ENCODE measurements around the gene CCDC88A.
"Not testable (repeated sequence)": the region's sequence is repeated elsewhere in the genome, so short reads cannot be mapped to it uniquely, and the experiment has no call there.

Gene CCDC88A

DNA sequence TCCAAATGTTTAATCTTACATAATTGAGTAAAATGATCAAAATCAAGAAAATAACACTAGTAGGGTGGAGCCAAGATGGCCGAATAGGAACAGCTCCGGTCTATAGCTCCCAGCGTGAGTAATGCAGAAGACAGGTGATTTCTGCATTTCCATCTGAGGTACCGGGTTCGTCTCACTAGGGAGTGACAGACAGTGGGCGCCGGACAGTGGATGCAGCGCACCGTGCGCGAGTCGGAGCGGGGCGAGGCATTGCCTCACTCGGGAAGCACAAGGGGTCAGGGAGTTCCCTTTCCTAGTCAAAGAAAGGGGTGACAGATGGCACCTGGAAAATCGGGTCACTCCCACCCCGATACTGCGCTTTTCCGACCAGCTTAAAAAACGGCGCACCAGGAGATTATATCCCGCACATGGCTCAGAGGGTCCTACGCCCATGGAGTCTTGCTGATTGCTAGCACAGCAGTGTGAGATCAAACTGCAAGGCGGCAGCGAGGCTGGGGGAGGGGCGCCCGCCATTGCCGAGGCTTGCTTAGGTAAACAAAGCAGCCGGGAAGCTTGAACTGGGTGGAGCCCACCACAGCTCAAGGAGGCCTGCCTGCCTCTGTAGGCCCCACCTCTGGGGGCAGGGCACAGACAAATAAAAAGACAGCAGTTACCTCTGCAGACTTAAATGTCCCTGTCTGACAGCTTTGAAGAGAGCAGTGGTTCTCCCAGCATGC, 22.5 kb upstream of the CCDC88A start:
- not testable (repeated sequence) for H3K4me3 ChIP-seq (ENCODE audit: low read length in 2 of 2); H3K9ac ChIP-seq (ENCODE audit: low read depth in 1 of 2, low read length in 2 of 2); H3K9me3 ChIP-seq (ENCODE audit: control insufficient read depth in 2 of 2, low read length in 2 of 2); H3K4me1 ChIP-seq (ENCODE audit: control insufficient read depth in 2 of 2, insufficient read depth in 2 of 2, low read length in 2 of 2); H3K36me3 ChIP-seq (ENCODE audit: control insufficient read depth in 2 of 2, insufficient read depth in 2 of 2, low read length in 2 of 2); H3K27ac ChIP-seq (ENCODE audit: low read depth in 2 of 2, low read length in 2 of 2); H3K27me3 ChIP-seq (ENCODE audit: control insufficient read depth in 2 of 2, insufficient read depth in 2 of 2, low read length in 2 of 2)

DNA sequence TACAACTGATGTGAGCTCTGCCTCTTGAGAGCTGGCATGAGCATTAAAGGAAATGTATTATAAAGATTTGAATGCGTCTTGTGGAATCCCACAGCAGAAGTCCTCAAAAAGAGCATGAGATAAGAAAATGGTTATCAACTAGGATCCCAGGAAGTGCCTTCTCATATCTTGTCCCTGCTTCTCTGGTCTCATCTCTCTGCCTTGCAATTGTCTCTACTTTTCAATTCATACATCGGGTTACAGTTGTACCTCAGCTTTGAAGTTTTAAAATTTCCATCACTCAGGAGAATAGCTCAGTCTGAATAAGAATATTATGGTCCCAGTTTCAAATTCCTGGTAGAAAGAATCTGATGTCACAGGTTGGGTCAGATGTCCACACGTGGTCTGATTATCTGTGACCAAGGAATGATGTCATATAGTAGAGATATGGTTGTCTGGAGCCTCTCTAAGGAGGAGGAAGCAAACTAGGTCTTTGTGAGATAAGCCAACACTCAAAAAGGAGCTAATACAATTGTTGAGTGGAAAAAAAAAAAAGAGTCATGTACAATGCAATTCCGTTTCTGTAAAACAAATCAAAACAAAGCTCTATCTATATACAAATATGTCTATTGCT, 21.7 kb upstream of the CCDC88A start:
- Histone ChIP-seq H3K4me1 (ENCODE audit: control insufficient read depth in 2 of 2, insufficient read depth in 2 of 2, low read length in 2 of 2) (no peaks in the 10 kb centered on the region), H3K36me3 (ENCODE audit: control insufficient read depth in 2 of 2, insufficient read depth in 2 of 2, low read length in 2 of 2) (no peaks in the 10 kb centered on the region), H3K9me3 (ENCODE audit: control insufficient read depth in 2 of 2, low read length in 2 of 2) (no peaks in the 10 kb centered on the region), H3K27ac (ENCODE audit: low read depth in 2 of 2, low read length in 2 of 2) (no peak overlapping the region), H3K27me3 (ENCODE audit: control insufficient read depth in 2 of 2, insufficient read depth in 2 of 2, low read length in 2 of 2) (no peaks in the 10 kb centered on the region), H3K9ac (ENCODE audit: low read depth in 1 of 2, low read length in 2 of 2) (no peak overlapping the region), H3K4me3 (ENCODE audit: low read length in 2 of 2) (no peak overlapping the region)

DNA sequence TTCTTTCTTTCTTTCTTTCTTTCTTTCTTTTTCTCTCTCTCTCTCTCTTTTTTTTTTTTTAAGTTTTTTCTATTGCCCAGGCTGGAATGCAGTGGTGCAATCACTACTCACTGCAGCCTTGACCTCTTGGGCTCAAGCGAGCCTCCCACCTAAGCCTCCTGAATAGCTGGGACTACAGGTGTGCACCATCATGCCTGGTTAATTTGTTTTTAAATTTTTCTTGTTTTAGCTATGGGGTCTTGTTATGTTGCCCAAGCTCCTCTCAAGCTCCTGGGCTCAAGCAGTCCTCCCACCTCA, 19.4 kb upstream of the CCDC88A start:
- Histone ChIP-seq H3K27ac (ENCODE audit: low read depth in 2 of 2, low read length in 2 of 2) (no peak overlapping the region), H3K4me3 (ENCODE audit: low read length in 2 of 2) (no peak overlapping the region), H3K9ac (ENCODE audit: low read depth in 1 of 2, low read length in 2 of 2) (no peak overlapping the region), H3K9me3 (ENCODE audit: control insufficient read depth in 2 of 2, low read length in 2 of 2) (no peaks in the 10 kb centered on the region), H3K36me3 (ENCODE audit: control insufficient read depth in 2 of 2, insufficient read depth in 2 of 2, low read length in 2 of 2) (no peaks in the 10 kb centered on the region), H3K4me1 (ENCODE audit: control insufficient read depth in 2 of 2, insufficient read depth in 2 of 2, low read length in 2 of 2) (no peaks in the 10 kb centered on the region), H3K27me3 (ENCODE audit: control insufficient read depth in 2 of 2, insufficient read depth in 2 of 2, low read length in 2 of 2) (no peaks in the 10 kb centered on the region)

DNA sequence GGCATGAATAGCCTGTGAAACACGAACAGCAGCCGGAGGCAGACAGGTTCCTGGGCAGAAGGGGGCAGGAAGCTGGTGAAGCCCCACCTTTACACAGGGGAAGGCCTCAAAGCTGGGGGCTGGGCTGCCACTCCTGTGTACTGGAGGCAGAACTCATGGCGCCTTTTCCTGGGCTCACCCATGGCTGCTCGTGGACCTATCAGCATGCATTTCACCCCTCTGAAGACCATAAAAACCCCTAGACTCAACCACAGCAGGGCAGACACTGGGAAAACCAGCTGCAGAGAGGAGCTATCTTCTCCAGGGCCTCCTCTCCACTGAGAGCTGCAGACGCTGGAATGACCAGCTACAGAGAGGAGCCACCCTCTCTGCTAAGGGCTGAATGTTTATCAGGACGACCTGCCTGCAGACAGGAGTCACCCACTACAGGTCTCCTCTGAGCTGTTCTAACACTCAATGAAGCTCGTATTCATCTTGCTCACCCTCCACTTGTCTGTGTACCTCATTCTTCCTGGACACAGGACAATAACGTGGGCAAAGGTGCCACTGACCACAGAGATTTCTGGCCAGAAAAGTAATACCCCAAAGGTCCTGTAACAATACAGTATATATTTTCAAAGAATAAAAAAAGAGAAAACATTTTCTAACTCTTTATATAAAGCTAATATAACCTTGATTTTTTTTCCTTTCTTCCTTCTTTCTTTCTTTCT, 18.9 kb upstream of the CCDC88A start:
- Histone ChIP-seq H3K9me3 (ENCODE audit: control insufficient read depth in 2 of 2, low read length in 2 of 2) (no peaks in the 10 kb centered on the region), H3K9ac (ENCODE audit: low read depth in 1 of 2, low read length in 2 of 2) (no peak overlapping the region), H3K36me3 (ENCODE audit: control insufficient read depth in 2 of 2, insufficient read depth in 2 of 2, low read length in 2 of 2) (no peaks in the 10 kb centered on the region), H3K4me1 (ENCODE audit: control insufficient read depth in 2 of 2, insufficient read depth in 2 of 2, low read length in 2 of 2) (no peaks in the 10 kb centered on the region), H3K4me3 (ENCODE audit: low read length in 2 of 2) (no peak overlapping the region), H3K27ac (ENCODE audit: low read depth in 2 of 2, low read length in 2 of 2) (no peak overlapping the region), H3K27me3 (ENCODE audit: control insufficient read depth in 2 of 2, insufficient read depth in 2 of 2, low read length in 2 of 2) (no peaks in the 10 kb centered on the region)

DNA sequence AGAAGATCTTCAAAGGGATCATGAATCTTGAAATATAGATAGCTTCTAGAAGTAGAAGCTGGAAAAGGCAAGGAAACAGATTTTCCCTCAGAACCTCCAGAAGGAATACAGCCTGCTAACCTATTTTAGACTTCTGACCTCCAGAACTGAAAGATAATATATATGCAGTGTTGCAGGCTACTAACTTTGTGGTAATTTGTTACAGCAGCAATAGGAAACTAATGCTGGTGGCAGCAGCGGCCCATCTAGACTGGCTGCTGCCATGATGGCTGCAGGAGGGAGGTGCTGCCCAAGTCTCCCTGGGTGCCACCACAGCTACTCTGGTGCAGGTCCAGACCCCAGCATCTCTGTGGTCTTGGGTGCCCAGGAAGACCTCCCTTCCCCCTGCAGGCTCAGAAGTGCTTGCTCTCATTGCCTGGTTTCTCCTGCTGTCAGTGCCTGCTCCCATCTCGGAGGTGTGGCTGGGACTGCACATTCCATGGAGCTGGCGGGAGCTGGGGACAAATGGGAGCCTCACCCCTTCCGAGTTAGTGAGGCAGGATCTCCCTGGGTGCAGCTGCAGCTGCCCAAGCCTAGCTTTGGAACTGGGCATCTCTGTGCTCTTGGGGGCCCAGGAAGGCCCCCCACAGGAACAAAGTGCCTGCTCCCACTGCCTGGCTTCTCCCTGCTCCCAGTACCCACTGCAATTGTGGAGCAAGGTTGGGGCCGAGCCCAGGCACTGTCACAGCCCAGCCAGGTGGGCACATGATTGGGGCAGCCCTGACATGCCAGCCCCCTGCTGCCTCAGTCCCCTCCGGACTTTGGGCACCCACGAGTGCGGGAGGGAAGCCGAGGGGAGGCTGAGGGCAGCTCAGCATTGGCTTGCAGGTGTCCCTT, 18.1 kb upstream of the CCDC88A start:
- no peaks in the 10 kb centered on the region for H3K27me3 ChIP-seq (ENCODE audit: control insufficient read depth in 2 of 2, insufficient read depth in 2 of 2, low read length in 2 of 2)
- no peak overlapping the region for H3K4me3 ChIP-seq (ENCODE audit: low read length in 2 of 2)
- no peak overlapping the region for H3K27ac ChIP-seq (ENCODE audit: low read depth in 2 of 2, low read length in 2 of 2)
- no peaks in the 10 kb centered on the region for H3K4me1 ChIP-seq (ENCODE audit: control insufficient read depth in 2 of 2, insufficient read depth in 2 of 2, low read length in 2 of 2)
- no peaks in the 10 kb centered on the region for H3K36me3 ChIP-seq (ENCODE audit: control insufficient read depth in 2 of 2, insufficient read depth in 2 of 2, low read length in 2 of 2)
- H3K9me3 ChIP-seq (ENCODE audit: control insufficient read depth in 2 of 2, low read length in 2 of 2): no peaks in the 10 kb centered on the region
- no peak overlapping the region for H3K9ac ChIP-seq (ENCODE audit: low read depth in 1 of 2, low read length in 2 of 2)

DNA sequence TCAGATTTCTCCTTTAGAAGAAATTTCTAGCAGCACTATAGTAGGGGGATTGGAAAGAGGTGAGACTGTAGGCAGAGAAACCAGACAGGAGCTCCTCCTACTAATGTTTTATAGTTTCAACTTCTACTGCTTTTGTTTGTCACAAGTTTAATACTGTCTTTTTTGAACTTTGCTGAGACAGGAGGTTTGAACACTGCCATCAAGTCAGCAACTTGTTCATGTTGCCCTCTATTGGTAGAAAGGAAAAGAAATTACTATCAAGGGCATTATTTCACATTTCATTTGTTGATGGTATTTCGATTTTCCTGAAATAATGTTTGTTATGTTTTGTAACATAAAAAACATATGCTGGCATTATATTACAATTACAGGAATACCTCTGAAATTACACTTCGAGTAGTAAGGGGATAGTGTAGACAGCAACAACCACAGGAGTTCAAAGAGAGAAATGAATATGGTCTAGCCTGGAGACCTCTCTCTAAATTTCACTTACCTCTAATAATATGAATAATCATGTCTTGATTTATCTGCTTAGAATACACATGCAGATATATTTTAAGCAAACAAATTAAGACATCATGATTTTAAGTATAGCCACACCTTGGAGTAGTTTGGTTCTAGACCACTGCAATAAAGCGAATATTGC, 12.4 kb upstream of the CCDC88A start:
- Histone ChIP-seq H3K9ac (ENCODE audit: low read depth in 1 of 2, low read length in 2 of 2) (no peak overlapping the region), H3K36me3 (ENCODE audit: control insufficient read depth in 2 of 2, insufficient read depth in 2 of 2, low read length in 2 of 2) (no peaks in the 10 kb centered on the region), H3K4me1 (ENCODE audit: control insufficient read depth in 2 of 2, insufficient read depth in 2 of 2, low read length in 2 of 2) (no peaks in the 10 kb centered on the region), H3K9me3 (ENCODE audit: control insufficient read depth in 2 of 2, low read length in 2 of 2) (no peaks in the 10 kb centered on the region), H3K4me3 (ENCODE audit: low read length in 2 of 2) (no peak overlapping the region), H3K27ac (ENCODE audit: low read depth in 2 of 2, low read length in 2 of 2) (no peak overlapping the region), H3K27me3 (ENCODE audit: control insufficient read depth in 2 of 2, insufficient read depth in 2 of 2, low read length in 2 of 2) (no peaks in the 10 kb centered on the region)

DNA sequence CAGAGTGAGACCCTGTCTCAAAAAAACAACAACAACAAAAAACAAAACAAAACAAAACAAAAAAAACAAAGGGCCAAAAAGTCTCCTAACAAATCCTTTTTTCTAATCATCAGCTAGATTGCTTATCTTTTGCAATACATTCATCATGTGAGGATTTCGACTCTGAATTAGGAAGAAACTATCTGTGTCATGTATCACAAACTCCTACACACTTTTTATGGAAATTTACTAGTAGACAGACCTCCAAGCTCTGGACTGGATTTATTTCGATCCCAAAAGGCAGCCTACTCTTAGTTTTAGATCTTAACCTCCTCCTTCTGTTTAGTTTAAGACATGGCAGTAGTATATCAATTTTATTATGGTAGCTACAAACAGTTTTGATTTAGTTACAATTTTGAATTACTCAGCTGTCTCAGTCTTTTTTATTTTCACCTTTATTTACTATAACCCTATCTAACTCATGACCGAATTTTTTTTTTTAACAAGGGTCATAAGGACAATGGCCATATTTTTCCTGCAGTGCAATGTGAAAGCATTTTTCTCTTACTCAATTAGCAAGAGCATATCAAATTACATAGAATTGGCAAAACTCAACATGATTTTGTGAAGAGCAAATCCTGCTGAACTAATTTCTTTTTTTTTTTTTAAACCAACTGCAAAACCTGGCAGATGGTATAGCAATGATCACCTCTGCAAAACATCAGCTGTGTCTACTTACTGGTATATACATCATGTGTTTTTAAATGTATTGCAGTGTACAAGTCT, 10.7 kb upstream of the CCDC88A start:
- Histone ChIP-seq H3K4me1 (ENCODE audit: control insufficient read depth in 2 of 2, insufficient read depth in 2 of 2, low read length in 2 of 2) (no peaks in the 10 kb centered on the region), H3K27ac (ENCODE audit: low read depth in 2 of 2, low read length in 2 of 2) (no peak overlapping the region), H3K9ac (ENCODE audit: low read depth in 1 of 2, low read length in 2 of 2) (no peak overlapping the region), H3K4me3 (ENCODE audit: low read length in 2 of 2) (no peak overlapping the region), H3K9me3 (ENCODE audit: control insufficient read depth in 2 of 2, low read length in 2 of 2) (no peaks in the 10 kb centered on the region), H3K27me3 (ENCODE audit: control insufficient read depth in 2 of 2, insufficient read depth in 2 of 2, low read length in 2 of 2) (no peaks in the 10 kb centered on the region), H3K36me3 (ENCODE audit: control insufficient read depth in 2 of 2, insufficient read depth in 2 of 2, low read length in 2 of 2) (no peaks in the 10 kb centered on the region)

DNA sequence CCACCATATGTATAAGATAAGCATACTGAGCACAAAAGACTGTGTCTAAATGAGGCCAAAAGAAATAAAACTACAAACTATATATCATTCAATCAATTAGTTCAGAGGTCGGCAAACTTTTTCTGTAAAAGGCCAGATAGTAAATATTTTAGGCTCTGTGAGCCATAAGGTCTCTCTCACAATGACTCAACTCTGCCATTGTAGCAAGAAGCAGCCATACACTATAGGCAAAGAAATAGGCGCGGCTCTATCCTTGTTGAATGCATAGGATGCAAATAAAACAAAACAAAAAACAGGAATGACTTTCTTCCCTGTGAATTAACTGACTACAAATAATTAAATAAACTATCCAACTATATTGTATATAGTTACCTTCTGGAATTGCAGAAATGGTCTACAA, 8.6 kb upstream of the CCDC88A start:
- Histone ChIP-seq H3K27me3 (ENCODE audit: control insufficient read depth in 2 of 2, insufficient read depth in 2 of 2, low read length in 2 of 2) (no peaks in the 10 kb centered on the region), H3K27ac (ENCODE audit: low read depth in 2 of 2, low read length in 2 of 2) (no peak overlapping the region), H3K9me3 (ENCODE audit: control insufficient read depth in 2 of 2, low read length in 2 of 2) (no peaks in the 10 kb centered on the region), H3K4me1 (ENCODE audit: control insufficient read depth in 2 of 2, insufficient read depth in 2 of 2, low read length in 2 of 2) (no peaks in the 10 kb centered on the region), H3K36me3 (ENCODE audit: control insufficient read depth in 2 of 2, insufficient read depth in 2 of 2, low read length in 2 of 2) (no peaks in the 10 kb centered on the region), H3K9ac (ENCODE audit: low read depth in 1 of 2, low read length in 2 of 2) (no peak overlapping the region), H3K4me3 (ENCODE audit: low read length in 2 of 2) (no peak overlapping the region)

DNA sequence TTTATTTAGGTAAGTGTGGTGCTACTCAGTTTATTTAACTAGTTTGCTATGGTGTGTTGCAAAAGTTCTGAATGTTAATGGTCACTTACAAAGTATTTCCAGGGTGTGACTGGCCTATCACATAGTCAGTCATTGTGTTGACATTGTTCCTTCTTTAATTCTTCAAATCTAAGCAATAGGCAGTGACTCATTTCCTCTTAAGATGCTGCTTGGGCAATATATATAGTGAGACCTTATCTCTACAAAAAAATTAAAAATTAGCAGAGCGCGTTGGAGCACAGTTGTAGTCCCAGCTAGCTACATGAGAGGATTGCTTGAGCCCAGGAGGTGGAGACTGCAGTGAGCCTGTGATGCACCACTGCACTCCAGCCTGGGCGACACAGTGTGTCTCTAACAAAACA, 5.8 kb upstream of the CCDC88A start:
- Histone ChIP-seq H3K27me3 (ENCODE audit: control insufficient read depth in 2 of 2, insufficient read depth in 2 of 2, low read length in 2 of 2) (no peaks in the 10 kb centered on the region), H3K4me3 (ENCODE audit: low read length in 2 of 2) (no peak overlapping the region), H3K36me3 (ENCODE audit: control insufficient read depth in 2 of 2, insufficient read depth in 2 of 2, low read length in 2 of 2) (no peaks in the 10 kb centered on the region), H3K9me3 (ENCODE audit: control insufficient read depth in 2 of 2, low read length in 2 of 2) (no peaks in the 10 kb centered on the region), H3K4me1 (ENCODE audit: control insufficient read depth in 2 of 2, insufficient read depth in 2 of 2, low read length in 2 of 2) (peaks cover 1 to 2% of the 10 kb centered on the region in 2 donors), H3K27ac (ENCODE audit: low read depth in 2 of 2, low read length in 2 of 2) (no peak overlapping the region), H3K9ac (ENCODE audit: low read depth in 1 of 2, low read length in 2 of 2) (no peak overlapping the region)

All from mucosa of rectum (tissue), 2 donors.